ENCODE measurements around the gene PET117. TPM values are rescaled to one million over a fixed set of nuclear protein-coding genes. Genes with fewer than 3 reads are reported as not detected.
"Not testable (repeated sequence)": the region's sequence is repeated elsewhere in the genome, so short reads cannot be mapped to it uniquely, and the experiment has no call there.

Gene PET117, protein sequence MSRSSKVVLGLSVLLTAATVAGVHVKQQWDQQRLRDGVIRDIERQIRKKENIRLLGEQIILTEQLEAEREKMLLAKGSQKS
- 10.5 TPM for polyA plus RNA-seq (ENCODE audit: insufficient read length)

DNA sequence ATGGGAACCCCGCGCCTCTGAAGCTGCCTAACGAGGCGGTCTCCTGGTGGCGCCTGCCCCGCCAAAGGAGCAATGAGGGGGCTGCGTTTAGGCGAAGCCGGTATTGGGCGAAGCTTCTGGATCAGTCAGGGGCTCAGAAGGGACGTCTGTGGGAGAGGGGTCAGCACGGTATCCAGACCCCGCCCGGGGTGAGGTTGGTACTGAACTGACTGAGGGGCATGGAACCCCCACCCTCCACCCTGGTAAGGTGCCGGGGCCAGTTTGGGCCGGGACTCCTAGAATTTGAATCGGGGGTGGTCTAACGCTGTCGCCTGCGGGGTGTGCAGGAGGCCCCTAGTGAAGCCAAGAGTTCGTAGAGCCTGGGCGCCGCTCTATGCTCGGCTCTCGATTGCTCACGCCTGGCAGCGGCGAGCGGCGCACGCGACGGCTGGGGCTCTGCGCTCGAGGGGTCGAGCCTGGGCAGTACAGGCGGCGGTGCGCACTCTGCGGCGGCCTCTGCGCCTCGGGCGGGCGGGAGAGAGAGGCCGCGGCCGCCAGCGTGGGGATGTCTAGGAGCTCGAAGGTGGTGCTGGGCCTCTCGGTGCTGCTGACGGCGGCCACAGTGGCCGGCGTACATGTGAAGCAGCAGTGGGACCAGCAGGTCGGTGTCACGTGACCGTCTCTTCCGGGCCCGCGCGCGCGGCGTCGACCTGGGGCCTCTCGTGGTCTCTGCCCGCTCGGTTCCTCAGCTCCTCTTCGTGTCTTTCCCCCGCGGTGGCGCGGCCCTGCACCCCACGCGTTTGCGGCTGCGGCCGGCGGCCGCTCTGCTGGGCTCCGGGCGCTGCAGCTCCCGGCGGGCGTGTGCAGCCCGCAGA is at the start of gene PET117, which contains the start of gene KAT14:
PET117 (plus strand) TSS at position 452 of the 854 bp plus-strand sequence; CDS start at position 545, 93 bp downstream.
KAT14 (plus strand) TSS at position 452 of the 854 bp plus-strand sequence. CDS start 4,798 bp downstream, outside the sequence.
- DNase-seq: peak; percentile 98

DNA sequence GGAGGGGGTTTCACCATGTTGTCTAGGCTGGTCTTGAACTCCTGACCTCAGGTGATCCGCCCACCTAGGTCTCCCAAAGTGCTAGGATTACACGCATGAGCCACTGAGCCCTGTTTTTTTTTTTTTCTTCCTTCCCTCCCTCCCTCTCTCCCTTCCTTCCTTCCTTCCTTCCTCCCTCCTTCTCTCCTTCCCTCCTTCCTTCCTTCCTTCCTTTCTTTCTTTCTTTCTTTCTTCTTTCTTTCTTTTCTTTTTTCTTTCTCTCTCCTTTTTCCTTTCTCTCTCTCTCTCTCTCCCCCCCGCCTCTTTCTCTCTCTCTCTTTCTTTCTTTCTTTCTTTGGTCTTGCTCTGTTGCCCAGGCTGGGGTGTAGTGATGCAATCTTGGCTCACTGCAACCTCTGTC is 49.4 kb upstream of the PET117 start:
- DNase-seq: not testable (repeated sequence)

DNA sequence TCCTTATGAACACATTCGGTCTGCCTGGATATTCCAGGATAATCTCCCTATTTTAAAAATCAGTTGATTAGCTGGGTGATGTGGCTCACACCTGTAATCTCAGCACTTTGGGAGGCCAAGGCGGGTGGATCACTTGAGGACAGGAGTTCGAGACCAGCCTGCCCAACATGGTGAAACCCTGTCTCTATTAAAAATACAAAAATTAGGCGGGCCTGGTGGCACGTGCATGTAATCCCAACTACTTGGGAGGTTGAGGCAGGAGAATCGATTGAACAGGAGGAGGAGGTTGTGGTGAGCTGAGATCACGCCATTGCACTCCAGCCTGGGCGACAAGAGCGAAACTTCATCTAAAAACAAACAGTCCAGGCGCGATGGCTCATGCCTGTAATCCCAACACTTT is 48.8 kb upstream of the PET117 start:
- DNase-seq: not testable (repeated sequence)

DNA sequence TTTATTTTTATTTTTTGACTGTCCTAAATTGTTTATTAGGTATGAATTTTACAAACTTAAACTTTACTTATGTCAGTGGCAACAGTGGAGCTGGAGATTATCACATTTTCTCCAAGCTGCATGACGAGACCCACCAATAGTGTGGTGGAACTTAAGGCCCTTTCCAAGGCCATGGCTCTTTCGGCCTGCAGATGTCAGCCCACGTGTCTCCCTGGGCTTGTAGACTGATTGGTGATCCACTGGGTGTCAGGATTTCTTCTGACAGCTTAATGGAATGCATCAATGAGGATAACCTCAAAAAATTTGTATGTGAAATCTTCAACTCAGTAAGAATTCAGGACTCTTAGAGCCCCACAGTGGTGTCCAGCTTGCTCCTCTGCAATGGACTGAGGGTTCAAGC is 47.6 kb upstream of the PET117 start:
- DNase-seq: no peak

DNA sequence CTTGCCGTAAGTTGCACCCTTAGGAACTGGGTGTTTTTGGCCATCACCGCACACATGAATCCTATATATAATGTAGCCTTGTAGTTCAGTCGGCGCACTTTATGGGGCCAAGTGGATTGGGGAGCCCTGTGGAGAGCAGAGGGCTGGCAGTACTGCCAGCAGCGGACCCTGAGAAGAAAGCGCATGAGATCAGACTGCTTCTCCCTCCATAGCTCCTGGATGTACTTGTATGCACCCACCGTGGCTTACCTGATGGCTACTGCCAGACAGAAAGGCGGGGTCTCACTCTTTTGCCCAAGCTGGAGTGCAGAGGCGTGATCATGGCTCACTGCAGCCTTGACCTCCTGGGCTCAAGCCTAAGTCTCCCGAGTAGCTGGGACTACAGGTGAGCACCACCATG is 47.2 kb upstream of the PET117 start:
- no peak for DNase-seq

DNA sequence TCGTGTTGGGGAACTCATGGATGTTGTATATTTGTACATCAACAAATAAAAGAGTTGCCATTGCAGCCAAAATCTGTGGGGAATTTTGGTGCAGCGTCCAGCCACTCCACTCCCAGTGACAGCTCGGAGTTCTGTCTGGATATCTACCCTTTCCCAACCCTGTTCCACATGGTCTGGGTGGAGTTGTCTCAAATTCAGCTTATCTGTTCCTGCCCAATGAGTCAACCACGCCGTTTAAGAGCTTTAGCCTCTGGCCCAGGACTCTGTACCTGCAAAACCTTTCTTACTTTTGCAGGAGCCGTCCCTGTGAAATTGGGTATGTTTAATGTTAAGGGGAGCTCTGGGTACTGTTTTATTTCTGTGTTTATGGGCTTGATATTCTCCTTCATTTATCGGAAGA is 46.0 kb upstream of the PET117 start:
- no peak for DNase-seq

DNA sequence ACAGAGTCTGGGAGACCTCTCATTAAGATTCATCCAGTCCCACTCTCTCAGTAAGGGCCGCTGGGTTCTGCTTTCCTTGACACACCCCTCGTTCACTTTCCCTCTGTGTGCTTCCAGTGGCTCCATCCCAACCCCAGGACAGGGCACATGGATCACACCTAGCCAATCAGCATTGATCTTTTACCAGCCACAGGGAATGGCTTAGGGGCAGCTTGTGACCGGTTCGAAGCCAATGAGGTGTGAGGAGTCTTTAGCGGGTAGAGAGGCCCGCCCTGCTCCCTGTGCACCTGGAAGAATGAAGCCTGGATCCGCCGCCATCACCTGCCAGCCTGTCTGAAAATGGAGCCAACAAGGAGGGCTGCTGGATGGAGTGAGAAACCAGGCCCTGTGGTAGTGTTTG is 44.8 kb upstream of the PET117 start:
- DNase-seq: no peak

DNA sequence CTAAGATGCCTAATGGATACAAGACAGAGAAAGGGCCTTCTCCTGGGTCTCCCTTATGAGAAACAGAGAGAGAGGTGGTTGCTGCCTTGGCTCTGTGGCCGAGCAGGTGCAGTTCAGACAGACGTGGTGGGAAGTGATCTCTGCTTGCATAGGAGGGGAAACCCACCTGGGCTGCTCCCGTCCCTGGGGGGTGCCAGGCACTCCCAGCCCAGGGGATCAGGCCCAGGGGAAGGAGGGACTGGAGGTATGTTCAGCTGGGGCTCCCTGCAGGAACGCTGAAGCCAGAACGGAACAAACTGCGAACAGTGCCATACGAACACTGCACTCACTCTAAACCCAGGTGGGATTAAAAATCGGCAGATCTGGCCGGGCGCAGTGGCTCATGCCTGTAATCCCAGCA is 44.3 kb upstream of the PET117 start:
- no peak for DNase-seq

DNA sequence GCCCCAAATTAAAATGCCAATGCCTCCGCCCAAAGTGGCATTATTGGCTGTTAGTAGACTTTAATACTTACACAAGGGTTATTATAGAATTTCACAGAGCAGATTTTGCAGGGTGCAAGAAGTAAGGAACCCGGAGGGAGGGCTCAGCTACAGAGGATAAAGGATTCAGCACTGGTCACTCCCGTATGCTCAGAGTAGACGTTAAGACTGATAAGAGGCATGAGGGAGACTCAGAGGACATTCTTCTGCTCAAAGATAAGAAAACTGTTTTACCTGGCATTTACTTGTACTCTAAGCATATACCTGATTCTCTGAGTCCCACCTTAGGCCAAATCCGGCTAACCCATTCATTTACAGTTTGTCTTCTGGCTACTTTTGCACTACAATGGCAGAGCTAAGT is 43.5 kb upstream of the PET117 start:
- DNase-seq: no peak

DNA sequence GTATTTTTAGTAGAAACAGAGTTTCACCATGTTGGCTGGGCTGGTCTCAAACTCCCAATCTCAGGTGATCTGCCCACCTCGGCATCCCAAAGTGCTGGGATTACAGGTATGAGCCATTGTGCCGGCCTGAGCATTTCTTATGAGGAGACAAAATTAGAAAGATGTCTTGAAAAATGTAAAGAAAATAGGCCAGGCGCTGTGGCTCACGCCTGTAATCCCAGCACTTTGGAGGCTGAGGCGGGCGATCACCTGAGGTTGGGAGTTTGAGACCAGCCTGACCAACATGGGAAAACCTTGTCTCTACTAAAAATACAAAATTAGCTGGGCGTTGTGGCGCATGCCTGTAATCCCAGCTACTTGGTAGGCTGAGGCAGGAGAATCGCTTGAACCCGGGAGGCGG is 37.1 kb upstream of the PET117 start:
- DNase-seq: not testable (repeated sequence)

DNA sequence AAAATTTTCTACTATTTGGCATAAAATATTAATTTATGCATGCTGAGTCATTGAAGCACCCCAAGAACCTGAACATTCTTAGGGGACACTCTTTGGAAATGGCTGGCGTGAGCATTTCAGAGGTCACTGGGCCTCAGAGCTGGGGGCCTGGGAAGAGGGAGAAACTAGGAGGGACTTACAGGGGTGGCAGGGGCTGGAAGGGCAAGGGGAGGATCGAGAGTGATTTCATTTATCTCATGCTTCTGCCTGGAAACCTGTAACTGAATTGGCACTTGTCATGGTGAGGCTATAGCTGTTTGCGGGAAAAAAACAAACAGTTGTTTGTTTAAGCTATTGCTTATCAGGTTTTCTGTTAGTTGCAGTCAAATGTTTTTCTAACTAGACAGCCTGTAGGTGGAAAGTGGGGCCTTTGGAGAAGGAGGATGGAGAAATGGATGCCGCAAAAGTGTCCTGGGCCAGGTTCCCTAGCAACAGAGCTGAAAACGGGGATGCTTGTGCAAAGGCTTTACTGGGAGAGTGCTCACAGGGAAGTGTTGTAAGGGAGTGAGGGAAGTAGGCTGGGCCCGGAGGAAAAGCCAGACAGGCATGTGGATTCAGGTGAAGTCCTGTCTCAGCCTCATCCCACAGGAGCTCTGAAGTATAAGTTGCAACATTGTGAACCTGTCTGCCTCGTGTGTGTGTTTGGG is 36.4 kb upstream of the PET117 start:
- no peak for DNase-seq

DNA sequence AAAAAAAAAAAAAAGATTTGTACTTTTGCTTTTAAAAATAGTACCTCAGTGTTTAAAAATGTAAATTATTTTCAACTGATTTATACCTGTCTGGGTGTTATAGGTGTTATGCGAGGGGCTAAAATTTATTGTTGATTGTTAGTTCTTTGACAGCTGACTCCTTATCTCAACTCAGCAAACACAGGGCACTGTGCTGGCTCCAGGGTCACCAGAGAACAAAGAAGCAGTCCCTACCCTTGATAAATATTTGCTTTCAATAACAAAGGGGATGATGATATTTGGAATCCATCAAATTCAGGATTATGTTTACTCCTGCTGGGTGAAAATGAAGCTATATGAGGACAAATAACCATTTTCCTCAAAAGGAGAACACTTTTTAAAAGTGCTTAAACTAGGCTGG is 34.2 kb upstream of the PET117 start:
- no peak for DNase-seq

DNA sequence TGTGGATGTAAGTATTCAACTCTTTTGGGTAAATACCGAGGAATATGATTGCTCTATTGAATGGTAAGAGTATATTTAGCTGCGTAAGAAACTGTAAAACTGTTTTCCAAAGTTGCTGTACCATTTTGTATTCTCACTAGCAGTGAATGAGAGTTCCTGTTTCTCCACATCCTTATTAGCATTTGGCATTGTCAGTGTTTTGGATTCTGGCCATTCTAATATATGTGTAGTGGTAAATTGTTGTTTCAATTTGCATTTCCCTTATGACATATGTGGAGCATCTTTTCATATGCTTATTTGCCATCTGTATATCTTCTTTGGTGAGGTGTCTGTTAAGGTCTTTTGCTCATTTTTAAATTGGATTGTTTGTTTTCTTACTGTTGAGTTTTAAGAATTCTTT is 29.3 kb upstream of the PET117 start:
- no peak for DNase-seq

DNA sequence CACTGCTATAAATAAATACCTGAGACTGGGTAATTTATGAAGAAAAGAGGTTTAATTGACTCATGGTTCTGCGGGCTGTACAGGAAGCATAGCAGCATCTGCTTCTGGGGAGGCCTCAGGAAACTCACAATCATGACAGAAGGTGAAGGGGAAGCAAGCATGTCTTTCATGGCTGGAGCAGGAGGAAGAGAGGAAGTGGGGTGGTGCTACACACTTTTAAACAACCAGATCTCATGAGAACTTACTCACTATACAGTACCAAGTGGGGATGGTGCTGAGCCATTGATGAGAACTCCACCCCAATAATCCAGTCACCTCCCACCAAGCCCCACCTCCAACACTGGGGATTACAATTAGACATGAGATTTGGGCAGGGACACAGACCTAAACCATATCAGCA is 9.1 kb upstream of the PET117 start:
- DNase-seq: not testable (repeated sequence)

DNA sequence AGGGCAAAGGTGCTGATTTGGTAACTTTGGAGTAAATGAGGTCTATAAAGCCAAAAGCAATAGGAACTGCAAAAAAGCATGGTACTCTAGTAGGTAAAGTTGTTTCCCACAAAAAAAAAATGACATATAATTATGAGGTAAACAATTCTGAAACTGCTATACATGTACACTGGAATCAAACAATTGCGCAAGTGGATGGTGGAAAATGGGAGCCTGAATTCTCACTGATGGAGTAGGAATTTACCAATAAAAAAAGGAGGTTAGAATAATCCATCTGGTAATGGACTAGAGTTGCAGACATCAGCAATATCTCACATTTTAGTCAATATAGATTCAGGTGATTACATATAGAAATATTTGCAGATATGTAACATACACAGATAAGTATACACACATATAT is 5.0 kb upstream of the PET117 start:
- DNase-seq: no peak

DNA sequence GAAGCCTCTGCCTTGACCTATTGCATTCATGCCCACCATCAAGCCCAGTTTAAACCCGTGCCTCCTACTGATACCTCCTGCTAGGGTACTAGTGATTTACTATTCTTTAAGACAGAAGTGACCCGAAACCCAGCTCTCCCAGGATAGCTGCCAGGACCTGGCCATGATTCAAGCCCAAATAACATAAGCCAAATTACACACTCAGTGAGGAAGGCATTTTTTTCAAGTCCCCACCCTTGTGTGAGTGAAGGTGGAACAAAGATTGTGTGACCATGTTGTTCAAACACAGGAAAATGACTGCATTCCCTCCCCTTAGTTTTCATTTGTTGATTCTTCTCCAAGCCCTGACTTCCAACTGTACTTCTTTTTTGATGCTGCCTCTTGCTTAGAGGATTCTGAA is 3.7 kb upstream of the PET117 start:
- no peak for DNase-seq

DNA sequence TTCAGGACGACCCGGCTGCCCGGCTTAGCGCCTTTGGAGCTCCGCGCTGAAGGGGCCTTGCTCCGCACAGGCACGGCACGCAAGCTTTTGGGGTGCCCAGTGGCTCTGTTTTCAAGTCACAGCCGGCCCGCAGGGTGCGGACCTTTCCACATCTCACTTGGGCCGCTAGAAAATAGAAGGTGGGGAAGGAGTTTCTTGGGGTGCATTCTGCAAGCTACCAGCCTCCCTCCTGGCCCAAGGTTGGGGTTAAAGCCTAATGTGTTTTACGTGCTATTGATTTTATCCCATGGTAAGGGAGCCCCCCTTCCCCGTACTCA is 561 bp downstream of the PET117 start:
- no peak for DNase-seq

DNA sequence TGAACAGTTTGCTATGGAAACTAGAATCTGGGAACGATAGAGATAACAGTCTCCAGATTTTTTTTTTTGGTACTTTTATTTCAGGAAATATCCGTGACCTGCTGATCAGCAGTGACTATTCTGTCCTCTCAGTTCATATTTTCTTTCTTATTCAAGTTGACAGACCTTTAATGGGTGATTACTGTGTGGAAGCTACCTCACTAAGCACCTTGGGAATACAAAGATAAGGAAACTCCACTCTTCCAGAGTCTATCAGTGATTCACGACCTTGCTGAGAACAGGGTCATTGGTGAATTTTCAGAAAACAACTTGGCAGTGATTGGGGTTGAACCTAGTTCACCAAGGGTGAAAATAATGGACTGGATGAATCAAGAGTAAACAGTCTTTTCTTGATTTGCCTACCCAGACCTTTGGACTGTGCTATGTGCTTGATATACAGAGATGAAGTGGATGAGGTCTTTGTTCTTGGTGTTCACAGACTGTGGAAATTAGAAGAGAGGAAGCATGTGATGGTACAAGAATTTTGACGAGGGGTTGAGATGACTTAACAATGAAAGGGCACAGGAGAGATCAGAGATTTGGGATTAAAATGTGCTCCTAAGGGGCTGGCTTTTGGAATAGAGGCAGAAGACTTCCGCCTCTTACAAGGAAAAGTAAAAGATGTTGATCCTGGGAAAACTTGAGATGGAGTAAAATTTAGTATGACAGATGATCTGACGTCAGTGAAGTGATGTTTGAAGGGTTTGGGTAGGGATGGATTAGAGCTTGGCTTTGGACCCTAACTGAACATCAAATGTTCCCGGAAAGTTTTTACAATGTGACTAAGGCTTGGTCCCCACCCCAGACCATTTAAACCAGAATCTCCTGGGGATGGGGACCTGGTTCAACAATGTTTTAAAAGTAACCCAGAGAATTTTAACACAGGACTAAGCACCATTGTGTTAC is 1.2 kb downstream of the PET117 start:
- DNase-seq: no peak

DNA sequence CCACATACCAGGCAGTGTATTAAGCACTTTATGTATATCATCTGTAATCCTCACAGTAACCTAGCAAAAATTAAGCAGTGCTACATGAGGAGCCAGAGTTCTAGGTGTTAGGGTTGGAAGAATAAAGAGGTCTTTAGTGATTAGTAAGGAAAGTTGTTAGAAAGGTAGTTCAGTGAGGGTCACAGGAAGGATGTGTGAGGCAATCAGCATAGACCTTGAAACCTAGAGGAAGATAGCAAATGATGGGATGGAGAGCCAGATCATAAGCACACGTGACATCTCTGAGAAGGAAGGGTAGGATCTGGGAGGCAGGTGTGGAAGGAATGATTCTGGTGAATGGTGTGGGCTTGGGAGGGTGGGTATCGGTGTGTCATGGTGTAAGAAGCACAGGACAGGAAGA is 2.2 kb downstream of the PET117 start:
- no peak for DNase-seq

DNA sequence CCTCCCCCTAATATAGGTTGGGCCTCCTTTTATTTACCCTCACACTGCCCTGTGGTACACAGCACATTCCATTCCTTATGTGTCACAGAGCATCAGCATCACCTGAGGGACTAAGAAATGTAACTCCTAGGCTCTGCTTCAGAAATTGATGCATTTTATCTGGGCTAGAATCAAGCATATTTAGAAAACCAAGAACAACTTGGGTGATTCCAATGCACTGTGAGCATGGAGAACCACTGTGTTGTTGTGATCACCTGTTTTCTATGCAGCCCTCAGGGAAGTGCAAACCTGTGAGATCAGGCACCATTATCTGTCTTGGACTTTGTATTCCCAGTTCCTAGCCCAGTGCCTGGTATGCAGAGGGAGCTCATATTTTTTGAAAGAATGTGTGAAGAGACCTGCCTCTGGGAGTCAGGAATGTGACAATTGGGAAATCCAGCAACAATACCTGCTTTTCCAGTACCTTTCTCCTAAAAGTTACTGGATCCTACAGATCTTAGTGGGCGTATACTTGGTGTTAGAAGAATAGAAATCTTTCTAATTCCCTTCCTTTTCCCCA is 7.0 kb downstream of the PET117 start:
- DNase-seq: no peak

DNA sequence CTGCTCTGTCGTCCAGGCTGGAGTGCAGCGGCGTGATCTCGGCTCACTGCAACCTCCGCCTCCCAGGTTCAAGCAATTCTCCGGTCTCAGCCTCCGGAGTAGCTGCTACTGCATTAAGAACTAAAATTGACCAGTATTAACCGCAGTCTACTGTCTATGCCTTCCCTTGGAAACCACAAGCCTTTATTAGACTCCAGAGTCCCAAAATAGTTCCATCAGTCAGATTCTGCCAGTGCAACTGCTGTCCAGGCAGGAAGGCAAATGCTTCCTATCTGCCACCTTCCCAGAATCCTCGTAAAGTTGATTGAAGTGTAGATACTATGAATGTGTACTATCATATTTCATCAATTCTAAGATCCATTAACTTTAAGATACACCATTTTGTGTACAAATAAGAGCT is 16.7 kb downstream of the PET117 start:
- no peak for DNase-seq

DNA sequence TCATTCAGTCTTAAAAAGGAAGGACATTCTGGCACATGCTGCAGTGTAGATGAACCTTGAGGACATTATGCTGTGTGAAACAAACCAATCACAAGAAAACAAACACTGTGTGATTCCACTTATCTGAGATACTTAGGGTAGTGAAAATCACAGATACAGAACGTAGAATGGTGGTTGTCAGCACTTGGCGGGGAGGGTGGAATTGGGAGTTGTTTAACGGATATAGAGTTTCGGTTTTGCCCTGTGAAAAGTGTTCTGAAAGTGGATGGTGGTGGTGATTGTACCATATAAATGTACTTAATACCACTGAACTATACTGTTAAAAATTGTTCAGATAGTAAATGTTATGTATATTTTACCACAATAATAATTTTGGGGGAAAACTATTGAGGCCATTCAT is 18.4 kb downstream of the PET117 start:
- no peak for DNase-seq
